Measurements from ENCODE around the gene KLHDC8A.

KLHDC8A gene

GRCh38 chr1:205294175-205294917, 62.4 kb downstream of the KLHDC8A start:
- DNase-seq: no peak

- no peak for DNase-seq
These were observed 63.2 kb downstream of the KLHDC8A start for GRCh38 chr1:205293350-205294074.

GRCh38 chr1:205291596-205291995, 65.1 kb downstream of the KLHDC8A start:
- DNase-seq: no peak

DNA sequence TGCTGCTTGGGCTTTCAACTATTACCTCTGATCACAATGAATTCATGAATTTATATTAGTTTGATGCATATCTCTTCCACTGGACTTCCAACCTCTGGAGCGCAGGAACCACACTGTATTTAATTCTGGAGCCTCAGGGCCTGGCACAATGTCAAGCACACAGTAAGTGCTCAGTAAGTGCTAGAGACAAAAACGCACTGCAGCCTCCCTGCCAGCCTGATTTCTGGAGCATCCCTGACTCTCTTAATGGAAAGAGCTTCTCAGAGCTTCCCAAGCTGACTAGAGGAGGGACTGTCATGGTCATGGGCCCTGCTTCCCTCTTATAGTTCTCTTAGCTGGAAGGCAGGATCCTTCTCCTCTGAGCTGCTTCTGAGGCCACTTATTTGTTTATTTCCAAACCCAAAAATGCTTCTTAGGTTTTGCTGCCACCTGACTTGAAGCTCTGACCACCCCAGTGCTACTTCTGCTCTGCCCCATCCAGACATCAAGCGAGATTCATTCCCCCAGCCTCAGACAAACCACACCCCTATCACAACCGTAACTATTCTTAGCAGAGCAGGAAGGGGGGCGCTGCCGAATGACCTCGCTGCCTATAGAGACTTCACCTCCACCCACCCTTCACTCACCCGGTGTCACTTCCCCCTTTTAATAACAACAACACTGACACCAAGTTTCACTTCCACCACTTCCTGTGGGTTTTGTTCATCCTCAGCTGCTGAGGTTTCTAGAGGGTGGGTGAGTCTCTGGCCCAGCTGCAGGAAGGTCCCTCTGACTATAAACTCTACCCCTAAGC, 68.8 kb downstream of the KLHDC8A start:
- DNase-seq: no peak

DNA sequence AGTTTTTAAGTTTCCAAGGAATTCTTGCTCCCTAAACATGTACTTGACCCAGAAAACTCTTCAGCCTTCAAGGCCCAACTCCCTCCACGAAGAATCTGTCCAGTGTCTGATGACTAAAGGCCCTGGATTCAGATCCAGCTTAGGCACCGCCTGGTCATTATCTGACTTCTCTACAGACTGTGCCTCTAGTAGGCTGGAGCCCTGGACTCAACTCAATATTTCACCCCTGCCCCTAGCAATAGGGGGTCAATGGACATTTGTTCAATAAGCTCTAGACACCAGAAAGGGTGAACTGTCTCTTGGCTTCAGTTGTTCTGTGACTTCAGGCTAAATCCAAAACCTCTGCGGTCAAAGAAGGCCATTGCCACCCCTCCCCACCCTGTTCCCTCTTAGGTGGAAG, 69.6 kb downstream of the KLHDC8A start:
- DNase-seq: no peak

DNA sequence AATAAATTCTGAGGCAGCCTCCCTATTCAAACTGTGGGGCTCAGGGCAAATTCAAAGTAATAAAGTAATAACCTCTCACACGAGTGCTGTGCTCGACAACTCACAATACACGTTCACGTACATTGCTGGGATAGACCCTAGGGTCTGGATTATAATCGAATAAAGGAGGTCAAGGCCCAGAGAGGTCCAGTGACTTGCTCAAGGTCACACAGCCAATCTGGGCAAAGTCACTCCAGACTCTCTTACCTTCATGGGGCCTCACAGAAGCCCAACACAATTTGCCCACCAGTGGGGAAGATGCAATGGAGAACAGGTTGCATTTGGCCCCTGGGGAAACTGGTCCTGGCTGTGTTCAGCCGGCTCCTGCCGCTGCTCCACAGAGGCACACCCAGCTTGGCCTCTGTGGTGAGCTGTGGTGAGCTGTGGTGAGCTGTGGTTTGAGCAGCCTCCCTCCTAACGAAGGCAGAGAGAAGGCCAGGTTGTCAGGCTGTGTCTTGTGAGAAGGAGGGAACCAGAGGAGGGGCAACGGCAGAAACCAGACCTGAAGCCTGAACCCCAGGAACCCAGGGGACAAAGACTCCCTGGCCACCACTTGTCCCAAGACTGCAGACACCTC, 70.3 kb downstream of the KLHDC8A start:
- no peak for DNase-seq

Data from SHP77 (cell line).